ENCODE results near the gene MFSD8. TPM values are rescaled to one million over a fixed set of nuclear protein-coding genes. Genes with fewer than 3 reads are reported as not detected.

MFSD8 gene
- total and polyA plus RNA-seq, 2 of the 4 experiments (the other 2 are of a cell fraction): 8.8 to 36.7 TPM

DNA sequence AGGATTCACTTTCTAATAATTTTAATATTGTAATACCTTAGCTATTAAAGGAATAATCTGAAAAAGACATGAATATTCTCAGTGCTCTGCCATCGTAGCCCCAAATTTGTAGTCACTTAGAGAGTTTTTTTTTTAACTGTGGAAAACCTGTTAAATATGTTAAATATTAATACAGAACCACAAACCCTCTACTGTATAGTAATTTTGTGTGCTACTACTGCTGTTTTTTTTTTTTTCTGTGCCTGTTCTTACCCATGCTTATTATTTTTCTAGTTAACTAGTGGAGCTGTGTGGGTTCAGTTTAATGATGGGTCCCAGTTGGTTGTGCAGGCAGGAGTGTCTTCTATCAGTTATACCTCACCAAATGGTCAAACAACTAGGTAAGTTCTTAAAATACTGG lies 68.4 kb downstream of the MFSD8 start:
- Histone ChIP-seq H4K8ac (ENCODE audit: low read depth in 2 of 2, low read length in 2 of 2) (no peak overlapping the region), H3K9me1 (ENCODE audit: insufficient read depth, low read length) (no peaks in the 10 kb centered on the region), H2BK15ac (ENCODE audit: low read depth, low read length) (no peak overlapping the region), H3K9ac (ENCODE audit: low read depth, low read length) (no peak overlapping the region), H2AK9ac (replicated peaks; ENCODE audit: low read depth, low read length, poor library complexity) (no peak overlapping the region), H2BK20ac (ENCODE audit: low read depth, low read length) (no peak overlapping the region), H3K4me2 (ENCODE audit: low read depth, low read length) (no peak overlapping the region), H3K36me3 (ENCODE audit: control insufficient read depth, insufficient read depth, low read length) (0 out of 2 replicates have a peak, but pooled peaks cover 2% of the 10 kb centered on the region), H3K27me3 (ENCODE audit: control insufficient read depth, insufficient read depth, low read length) (no peaks in the 10 kb centered on the region), H4K20me1 (ENCODE audit: insufficient read depth, low read length) (no peaks in the 10 kb centered on the region), H3K27ac (ENCODE audit: insufficient read depth, low read length) (no peak overlapping the region), H3K4ac (ENCODE audit: low read depth, low read length) (no peak overlapping the region), H2AFZ (replicated peaks; ENCODE audit: low read length, poor library complexity) (no peak overlapping the region), H4K91ac (ENCODE audit: insufficient read depth, low read depth, low read length) (no peak overlapping the region), H3K14ac (replicated peaks; ENCODE audit: low read depth, low read length) (no peak overlapping the region), H2BK120ac (ENCODE audit: low read depth, low read length) (no peak overlapping the region), H3K4me3 (ENCODE audit: insufficient read depth, low read depth, low read length) (no peak overlapping the region), H3K23ac (ENCODE audit: low read depth, low read length) (no peak overlapping the region), H4K5ac (ENCODE audit: low read depth, low read length) (no peak overlapping the region), H3K56ac (ENCODE audit: extremely low read depth, insufficient read depth, low read length) (no peak overlapping the region), H3K9me3 (ENCODE audit: control insufficient read depth, insufficient read depth, low read length) (no peaks in the 10 kb centered on the region), H3K18ac (ENCODE audit: low read depth, low read length) (no peak overlapping the region), H2BK5ac (ENCODE audit: low read depth, low read length, poor library complexity, severe bottlenecking) (no peak overlapping the region), H2AK5ac (ENCODE audit: low read depth, low read length) (no peak overlapping the region), H3K79me1 (ENCODE audit: low read depth in 1 of 2, low read length in 2 of 2) (0 out of 4 replicates have a peak, but pooled peaks cover 0 to 2% of the 10 kb centered on the region in 2 experiments), H3K4me1 (ENCODE audit: control insufficient read depth, insufficient read depth, low read length) (no peaks in the 10 kb centered on the region)
- CTCF ChIA-PET: no interaction called here
- BruUV-seq (replicated peaks): no TSS peak
- in situ Hi-C loops (cut with MboI; ENCODE audit: low sequenced_read_pairs) (no loop called here), dilution Hi-C loops (cut with HindIII; ENCODE audit: low sequenced_read_pairs, unreplicated experiment) (no loop called here), intact Hi-C loops (cut with micrococcal nuclease) (no loop called here)
- POLR2A ChIA-PET (ENCODE audit: unreplicated experiment): interaction anchor here (1.1 kb wide), 1 partner anchor 39 kb away, joined by 11 read pairs; no protein-coding TSS in a partner anchor
- no CpG with 5 or more reads among the region's 1 CpG for WGBS, 2 experiments (ENCODE audit: extremely low coverage in 2 of 2, insufficient read length in 1 of 2)
- TF ChIP-seq CEBPB (IDR thresholded peaks at IDR 0.05; ENCODE audit: low read depth, low read length): no peak
- TF ChIP-seq MXI1 (IDR thresholded peaks at IDR 0.05; ENCODE audit: borderline replicate concordance, low read depth, low read length): no peak
- TF ChIP-seq NFE2L2 (IDR thresholded peaks at IDR 0.05; ENCODE audit: low read depth, low read length): no peak
- TF ChIP-seq RCOR1 (IDR thresholded peaks at IDR 0.05; ENCODE audit: insufficient replicate concordance, low read length): no peak
- no peak for TF ChIP-seq CHD1 (IDR thresholded peaks at IDR 0.05; ENCODE audit: low read depth, low read length)
- no peak for TF ChIP-seq MAZ (IDR thresholded peaks at IDR 0.05; ENCODE audit: borderline replicate concordance, low read depth, low read length)
- TF ChIP-seq, protein P1, sequence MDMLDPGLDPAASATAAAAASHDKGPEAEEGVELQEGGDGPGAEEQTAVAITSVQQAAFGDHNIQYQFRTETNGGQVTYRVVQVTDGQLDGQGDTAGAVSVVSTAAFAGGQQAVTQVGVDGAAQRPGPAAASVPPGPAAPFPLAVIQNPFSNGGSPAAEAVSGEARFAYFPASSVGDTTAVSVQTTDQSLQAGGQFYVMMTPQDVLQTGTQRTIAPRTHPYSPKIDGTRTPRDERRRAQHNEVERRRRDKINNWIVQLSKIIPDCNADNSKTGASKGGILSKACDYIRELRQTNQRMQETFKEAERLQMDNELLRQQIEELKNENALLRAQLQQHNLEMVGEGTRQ (IDR thresholded peaks at IDR 0.05; ENCODE audit: low read depth, low read length): no peak
- TF ChIP-seq ELK1 (IDR thresholded peaks at IDR 0.05; ENCODE audit: borderline replicate concordance, low read depth, low read length): no peak
- TF ChIP-seq FOS (IDR thresholded peaks at IDR 0.05; ENCODE audit: low read depth, low read length): no peak
- no peak for TF ChIP-seq MAFK (IDR thresholded peaks at IDR 0.05; ENCODE audit: low read depth, low read length)
- no peak for DNase-seq
- ATAC-seq (ENCODE audit: low read depth): no peak

All from IMR-90 (cell line).